T1000 (cell line): ENCODE data around the gene CCDC40.

ENCODE experiments used
- DNase-seq: peaks from one replicate; lab custom pipeline; 2025; ENCODE audit warnings: mixed read lengths; lab: John Stamatoyannopoulos, UW

Gene CCDC40

GRCh38 chr17:80047176-80047575 is 10.7 kb downstream of the CCDC40 start:
- no peak for DNase-seq

GRCh38 chr17:80049986-80050385 is 13.5 kb downstream of the CCDC40 start:
- DNase-seq = no peak

GRCh38 chr17:80050706-80051105 is 14.3 kb downstream of the CCDC40 start:
- DNase-seq = no peak

GRCh38 chr17:80051681-80052080 is 15.2 kb downstream of the CCDC40 start:
- DNase-seq = no peak

GRCh38 chr17:80053102-80053501 is 16.7 kb downstream of the CCDC40 start:
- no peak for DNase-seq

GRCh38 chr17:80055597-80055996 is 19.2 kb downstream of the CCDC40 start:
- no peak for DNase-seq

- no peak for DNase-seq
These were observed 22.0 kb downstream of the CCDC40 start for GRCh38 chr17:80058311-80058955.

- DNase-seq = no peak
These were observed 24.2 kb downstream of the CCDC40 start for GRCh38 chr17:80060644-80061043.

- DNase-seq = no peak
These were observed 25.0 kb downstream of the CCDC40 start for GRCh38 chr17:80061421-80061820.

- DNase-seq = peak; percentile 17
These were observed 27.6 kb downstream of the CCDC40 start for GRCh38 chr17:80063830-80064585.

- DNase-seq = no peak
These were observed 28.3 kb downstream of the CCDC40 start for GRCh38 chr17:80064696-80065095.

GRCh38 chr17:80065478-80066170 is 29.2 kb downstream of the CCDC40 start:
- no peak for DNase-seq

GRCh38 chr17:80067393-80067986 is 31.0 kb downstream of the CCDC40 start:
- no peak for DNase-seq

GRCh38 chr17:80068301-80069222 is 32.1 kb downstream of the CCDC40 start:
- no peak for DNase-seq

- no peak for DNase-seq
These were observed 34.1 kb downstream of the CCDC40 start for GRCh38 chr17:80070375-80071115.

GRCh38 chr17:80071116-80071841 is 34.8 kb downstream of the CCDC40 start:
- no peak for DNase-seq

GRCh38 chr17:80072410-80072809 is 36.0 kb downstream of the CCDC40 start:
- DNase-seq = no peak

GRCh38 chr17:80080081-80080480 is 43.6 kb downstream of the CCDC40 start:
- DNase-seq = no peak

- no peak for DNase-seq
These were observed 45.2 kb downstream of the CCDC40 start for GRCh38 chr17:80081596-80081995.
